GM10266 (cell line): ENCODE measurements around the gene MAGEF1.

ENCODE experiments used
- DNase-seq: peaks from one replicate; pipeline ENCODE4 v3.0.0; 2012; ENCODE audit errors: extremely low spot score
- TF ChIP-seq, protein P1 (sequence below): IDR thresholded peaks from 2 replicates; pipeline ENCODE4 v1.5.1; 2012; ENCODE audit warnings: mild to moderate bottlenecking, low read depth; ENCODE audit not compliant: control insufficient read depth, insufficient read depth; ENCODE audit errors: missing control alignments

MAGEF1 gene

DNA sequence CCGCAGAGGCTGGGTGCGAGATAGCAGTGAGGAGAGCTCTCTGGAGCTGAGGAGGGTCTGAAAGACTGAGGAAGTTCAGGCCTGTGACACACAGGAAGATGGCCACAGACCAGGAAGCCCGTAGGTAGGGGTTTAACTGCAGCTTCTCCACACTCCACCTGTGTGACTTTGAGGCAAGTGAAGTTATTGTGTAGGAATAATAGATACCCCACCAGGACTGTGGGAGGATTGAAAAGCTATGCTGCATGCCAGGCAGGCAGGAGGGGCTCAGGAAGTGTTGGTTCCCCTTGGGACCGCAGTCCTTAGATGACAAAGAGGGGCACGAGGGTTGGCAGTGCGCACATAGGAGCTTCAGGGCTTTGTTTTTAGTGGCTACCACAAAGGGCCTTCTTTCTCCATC, 50.9 kb downstream of the MAGEF1 start:
- no peak for DNase-seq
- TF ChIP-seq, protein P1, sequence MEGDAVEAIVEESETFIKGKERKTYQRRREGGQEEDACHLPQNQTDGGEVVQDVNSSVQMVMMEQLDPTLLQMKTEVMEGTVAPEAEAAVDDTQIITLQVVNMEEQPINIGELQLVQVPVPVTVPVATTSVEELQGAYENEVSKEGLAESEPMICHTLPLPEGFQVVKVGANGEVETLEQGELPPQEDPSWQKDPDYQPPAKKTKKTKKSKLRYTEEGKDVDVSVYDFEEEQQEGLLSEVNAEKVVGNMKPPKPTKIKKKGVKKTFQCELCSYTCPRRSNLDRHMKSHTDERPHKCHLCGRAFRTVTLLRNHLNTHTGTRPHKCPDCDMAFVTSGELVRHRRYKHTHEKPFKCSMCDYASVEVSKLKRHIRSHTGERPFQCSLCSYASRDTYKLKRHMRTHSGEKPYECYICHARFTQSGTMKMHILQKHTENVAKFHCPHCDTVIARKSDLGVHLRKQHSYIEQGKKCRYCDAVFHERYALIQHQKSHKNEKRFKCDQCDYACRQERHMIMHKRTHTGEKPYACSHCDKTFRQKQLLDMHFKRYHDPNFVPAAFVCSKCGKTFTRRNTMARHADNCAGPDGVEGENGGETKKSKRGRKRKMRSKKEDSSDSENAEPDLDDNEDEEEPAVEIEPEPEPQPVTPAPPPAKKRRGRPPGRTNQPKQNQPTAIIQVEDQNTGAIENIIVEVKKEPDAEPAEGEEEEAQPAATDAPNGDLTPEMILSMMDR, result no peak
